Psoas muscle (tissue), 8 donors: ENCODE results near the gene AGR3. TPM values are rescaled to one million over a fixed set of nuclear protein-coding genes. Genes with fewer than 3 reads are reported as not detected.

Experiments used
- ATAC-seq, 4 donors: fragments of 200-7000 bp; cut with Tn5 transposase; one replicate each; pipeline ENCODE4 v1.9.1; 2020; ENCODE audit warnings: moderate library complexity in 3 of 4, mild to moderate bottlenecking in 2 of 4
- DNase-seq, 2 donors: peaks; one replicate each; pipeline ENCODE4 v3.0.0-alpha.2; 2020
- H3K27ac ChIP-seq: fragments of 200-600 bp; one replicate; pipeline ENCODE4 v1.8.0; 2022
- H3K27me3 ChIP-seq, 3 donors: fragments of 200-600 bp in 1 of 3; one replicate each; pipeline versions ENCODE4 v1.6.1 to v1.8.0; 2013 to 2022; ENCODE audit warnings: low read length in 2 of 3, mild to moderate bottlenecking in 2 of 3, moderate library complexity in 1 of 3; ENCODE audit not compliant: insufficient read depth in 3 of 3
- H3K36me3 ChIP-seq, 2 donors: fragments of 200-600 bp in 1 of 2; one replicate each; pipeline versions ENCODE4 v1.6.1 to v1.8.0; 2013 to 2022; ENCODE audit warnings: low read depth in 1 of 2, mild to moderate bottlenecking in 1 of 2, moderate library complexity in 1 of 2; ENCODE audit not compliant: insufficient read depth in 1 of 2
- H3K4me1 ChIP-seq: fragments of 200-600 bp; one replicate; pipeline ENCODE4 v1.8.0; 2022
- H3K4me3 ChIP-seq: fragments of 200-600 bp; one replicate; pipeline ENCODE4 v1.8.0; 2022; ENCODE audit warnings: mild to moderate bottlenecking
- H3K9me3 ChIP-seq: fragments of 200-600 bp; one replicate; pipeline ENCODE4 v1.8.0; 2022
- CTCF ChIP-seq: fragments of 200-600 bp; IDR thresholded peaks from one replicate; pipeline ENCODE4 v1.8.0; 2022; ENCODE audit warnings: antibody characterized with exemption
- WGBS, 3 donors: extraction: QIAGEN DNeasy Blood & Tissue Kit; methylation state at CpG; one replicate each; pipeline versions ENCODE4 v1.1.6 to v1.1.7; 2013; 5-methylcytosine and 5-hydroxymethylcytosine counted together
- intact Hi-C, 2 donors: fragments of 100-400 bp; cut with DNase I; formaldehyde crosslinking; loops; one replicate each; pipeline versions ENCODE4 v1.11.0 to v1.14.2; 2022
- polyA plus RNA-seq, 3 donors: library from polyadenylated mRNA; stranded (reverse); fragments of 200-250 nt; gene quantifications; one replicate each; pipeline ENCODE4 v1.2.3, GENCODE V29; 2013
- total RNA-seq, 4 donors: library from RNA; stranded (reverse); fragmentation: NEBNext Ultra II Directional in 2 of 4; extraction: Animal tissue kit (Norgen Biotek cat#: 25700) in 2 of 4; gene quantifications; one replicate each; pipeline versions ENCODE4 v1.2.1 to v1.2.4, GENCODE V29; 2021 to 2023
- donor health status: healthy with polysubstance abuse.
- donor health status: DM: no; HTN: no; CAD: no; lungs with moderate emphysema.
- donor health status: Bipolar disorder and iron deficiency.
- donor health status: healthy.
- donor health status: DM: yes; HTN: yes; CAD: no.
- donor health status: DM: no; HTN: no; CAD: no.
- donor health status: DM: no; HTN: no; CAD: no.
- donor health status: DM: yes; HTN: yes; CAD: no.

The AGR3 gene
- total and polyA plus RNA-seq, 7 donors, result 0.31 TPM; not detected in 6

GRCh38 chr7:16838386-16838785, 43.4 kb downstream of the AGR3 start:
- TF ChIP-seq CTCF, result no peak
- DNase-seq (no peak), ATAC-seq (no peak)
- no peaks in the 10 kb centered on the region for H3K27me3 ChIP-seq
- no peak overlapping the region for H3K4me3 ChIP-seq
- H3K4me1 ChIP-seq, result no peaks in the 10 kb centered on the region
- H3K27ac ChIP-seq, result no peak overlapping the region
- no peaks in the 10 kb centered on the region for H3K36me3 ChIP-seq
- intact Hi-C loops, result no loop called here
- 60 to 71% (median 64%) methylated on average over 3 of the region's 3 CpGs for WGBS, 3 donors
- H3K9me3 ChIP-seq, result no peaks in the 10 kb centered on the region

DNA sequence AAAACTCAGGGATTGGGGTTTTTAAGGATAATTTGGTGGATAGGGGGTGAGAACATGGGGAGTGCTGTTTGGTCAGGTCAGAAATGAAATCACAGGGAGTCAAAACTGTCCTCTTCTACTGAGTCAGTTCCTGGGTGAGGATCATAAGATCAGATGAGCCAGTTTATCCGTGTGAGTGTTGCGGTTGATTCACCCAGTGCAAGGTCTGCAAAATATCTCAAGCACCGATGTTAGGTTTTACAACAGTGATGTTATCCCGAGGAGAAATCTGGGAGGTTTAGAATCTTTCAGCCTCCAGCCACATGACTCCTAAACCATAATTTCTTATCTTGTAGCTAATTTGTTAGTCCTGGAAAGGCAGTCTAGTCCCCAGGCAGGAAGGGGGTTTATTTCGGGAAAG, 45.3 kb downstream of the AGR3 start:
- 75 to 95% (median 76%) methylated on average over 5 of the region's 5 CpGs for WGBS, 3 donors
- Histone ChIP-seq H3K27me3 (no peaks in the 10 kb centered on the region), H3K4me1 (no peaks in the 10 kb centered on the region), H3K4me3 (no peak overlapping the region), H3K36me3 (no peaks in the 10 kb centered on the region), H3K9me3 (no peaks in the 10 kb centered on the region), H3K27ac (no peak overlapping the region)
- ATAC-seq (no peak), DNase-seq (no peak)
- no peak for TF ChIP-seq CTCF
- intact Hi-C loops, result no loop called here

GRCh38 chr7:16833373-16833772, 48.4 kb downstream of the AGR3 start:
- TF ChIP-seq CTCF, result no peak
- 70 to 89% (median 75%) methylated on average over 1 of the region's 1 CpG for whole genome bisulfite sequencing, 3 donors
- peaks cover 4% of the 10 kb centered on the region for H3K9me3 ChIP-seq
- no peak for ATAC-seq
- H3K4me3 ChIP-seq, result no peak overlapping the region
- intact Hi-C loops, result no loop called here
- H3K4me1 ChIP-seq, result no peaks in the 10 kb centered on the region
- no peaks in the 10 kb centered on the region for H3K27me3 ChIP-seq
- no peaks in the 10 kb centered on the region for H3K36me3 ChIP-seq
- DNase-seq, result no peak
- no peak overlapping the region for H3K27ac ChIP-seq

- Histone ChIP-seq H3K4me3 (no peak overlapping the region), H3K27ac (no peak overlapping the region), H3K9me3 (peaks cover 4% of the 10 kb centered on the region), H3K36me3 (no peaks in the 10 kb centered on the region), H3K4me1 (no peaks in the 10 kb centered on the region), H3K27me3 (no peaks in the 10 kb centered on the region)
- DNase-seq (no peak), ATAC-seq (no peak)
- intact Hi-C loops, result no loop called here
- no peak for TF ChIP-seq CTCF
Observed at GRCh38 chr7:16826060-16826459, 55.7 kb downstream of the AGR3 start.

DNA sequence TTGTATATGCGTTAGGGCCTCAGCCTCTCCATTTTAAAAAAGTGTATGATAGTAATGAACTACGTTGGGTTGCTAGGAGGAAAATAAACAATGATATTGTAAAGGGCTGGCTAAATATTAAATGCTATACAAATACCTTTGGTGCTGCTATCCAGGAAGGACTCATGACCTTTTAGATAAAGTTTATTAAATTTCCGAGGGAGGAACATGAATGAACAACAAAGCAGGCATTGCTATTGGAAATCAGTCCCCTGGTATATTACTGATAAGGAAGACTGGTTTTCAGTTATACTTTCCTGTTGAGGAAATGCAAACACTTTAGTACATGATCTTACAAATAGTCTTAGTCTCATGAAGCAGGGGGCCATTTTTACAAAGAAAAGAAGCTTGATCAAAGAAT, 59.8 kb downstream of the AGR3 start:
- TF ChIP-seq CTCF, result no peak
- Histone ChIP-seq H3K27me3 (no peaks in the 10 kb centered on the region), H3K4me3 (no peak overlapping the region), H3K27ac (no peak overlapping the region), H3K4me1 (no peaks in the 10 kb centered on the region), H3K36me3 (no peaks in the 10 kb centered on the region), H3K9me3 (no peaks in the 10 kb centered on the region)
- intact Hi-C loops, result no loop called here
- DNase-seq (no peak), ATAC-seq (no peak)
- 60 to 69% (median 65%) methylated on average over 3 of the region's 3 CpGs for WGBS, 3 donors
